Measurements from ENCODE around the gene DNAH6.

DNAH6 gene

DNA sequence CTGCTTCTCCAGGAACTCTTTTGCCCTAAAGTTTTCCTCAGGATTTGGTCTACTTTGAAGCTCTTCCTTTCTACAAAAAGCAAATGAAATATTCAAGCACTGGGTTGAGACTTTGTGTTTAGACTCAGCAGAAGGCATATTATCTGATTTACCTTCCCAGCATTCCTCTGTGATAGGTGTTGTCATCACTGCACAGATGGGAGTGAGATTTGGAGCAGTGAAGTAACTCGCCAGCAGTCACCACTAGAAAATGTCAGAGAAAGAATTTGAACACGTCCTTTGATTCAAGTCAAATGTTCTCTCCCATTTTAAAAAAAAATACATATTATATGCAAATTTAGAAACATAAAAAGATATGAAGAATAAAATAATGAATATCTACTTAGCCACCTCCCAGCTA, 112.2 kb downstream of the DNAH6 start:
- DNase-seq (ENCODE audit: low read depth in 2 of 2) = no peak

DNA sequence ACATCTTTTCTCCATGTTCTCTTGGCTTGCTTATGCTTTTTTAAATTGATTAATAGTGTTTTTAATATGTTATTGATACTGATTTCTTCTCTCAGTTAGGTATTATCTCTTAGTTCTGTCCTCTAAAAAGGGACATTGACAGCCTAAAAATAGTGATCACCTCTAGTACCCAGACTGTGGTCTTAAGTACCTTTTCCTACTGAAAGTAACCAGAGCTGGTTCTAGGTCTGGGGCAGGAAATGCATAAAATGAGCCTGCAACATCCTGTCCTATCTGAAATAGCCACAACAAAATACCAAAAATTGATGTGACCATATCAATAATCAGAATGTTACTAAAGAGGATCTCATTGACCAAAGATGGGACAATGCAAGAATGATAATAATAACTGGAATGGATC, 113.3 kb downstream of the DNAH6 start:
- DNase-seq (ENCODE audit: low read depth in 2 of 2) = no peak

- DNase-seq (ENCODE audit: low read depth in 2 of 2) = no peak
These were observed 114.7 kb downstream of the DNAH6 start for GRCh38 chr2:84631047-84631446.

GRCh38 chr2:84631985-84632384, 115.7 kb downstream of the DNAH6 start:
- DNase-seq (ENCODE audit: low read depth in 2 of 2) = no peak

DNA sequence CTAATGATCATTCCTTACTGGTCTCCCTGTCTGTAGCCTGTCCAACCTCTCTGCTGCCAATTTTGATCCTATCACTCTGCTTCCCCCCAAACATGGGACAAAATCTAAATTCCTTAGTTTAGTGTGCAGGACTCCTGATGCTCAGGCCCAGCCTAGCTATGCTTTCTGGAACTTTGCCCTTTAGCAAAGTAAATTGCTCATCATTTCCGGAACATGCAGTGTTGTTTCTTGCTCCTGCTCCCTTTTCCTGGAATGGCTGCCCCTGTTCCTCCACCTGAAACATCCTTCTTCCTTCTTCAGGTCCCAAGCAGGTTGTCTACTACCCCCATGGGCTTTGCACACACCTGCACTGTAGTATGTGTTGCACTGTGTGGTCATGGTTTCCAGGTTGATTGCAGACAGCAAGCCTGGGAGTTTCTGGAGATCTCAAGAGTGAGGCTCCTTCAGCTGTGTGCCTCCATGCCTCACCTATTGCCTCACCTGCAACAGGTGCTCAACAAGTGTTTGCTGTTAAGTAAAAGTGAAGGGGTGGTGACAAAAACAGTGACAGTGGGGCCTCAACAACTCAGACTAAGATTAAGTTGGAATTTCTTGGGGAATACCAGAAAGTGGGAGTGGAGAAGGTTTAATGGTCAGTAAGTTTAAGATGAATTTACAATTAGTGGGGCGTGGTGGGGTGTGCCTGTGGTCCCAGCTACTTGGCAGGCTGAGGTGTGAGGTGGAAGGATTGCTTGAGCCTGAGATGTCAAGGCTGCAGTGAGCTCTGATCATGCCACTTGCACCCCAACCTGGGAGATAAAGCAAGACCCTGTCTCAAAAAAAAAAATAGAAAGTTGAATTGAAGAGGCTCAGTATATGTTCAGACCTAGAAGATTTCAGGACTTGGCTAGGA, 120.0 kb downstream of the DNAH6 start:
- DNase-seq (ENCODE audit: low read depth in 2 of 2) = no peak

DNA sequence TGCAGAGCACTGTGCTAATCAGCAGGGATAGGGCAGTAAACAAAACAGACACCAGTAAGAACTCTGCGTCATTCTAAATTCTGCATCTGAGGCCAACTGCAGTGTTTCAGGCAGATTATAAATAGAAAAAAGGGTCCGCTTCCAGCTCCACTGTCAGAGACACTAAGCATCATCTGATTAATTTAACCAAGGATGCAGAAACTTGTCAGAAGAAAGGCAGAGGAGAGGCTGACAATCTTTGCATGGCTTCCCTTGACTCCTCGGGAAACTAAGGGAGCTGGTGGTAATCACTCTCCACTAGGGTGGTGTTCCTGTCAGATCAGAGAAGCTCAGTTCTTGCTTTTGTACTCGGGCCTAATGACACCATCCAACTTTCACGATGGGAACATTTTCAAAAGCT, 123.5 kb downstream of the DNAH6 start:
- no peak for DNase-seq (ENCODE audit: low read depth in 2 of 2)

DNA sequence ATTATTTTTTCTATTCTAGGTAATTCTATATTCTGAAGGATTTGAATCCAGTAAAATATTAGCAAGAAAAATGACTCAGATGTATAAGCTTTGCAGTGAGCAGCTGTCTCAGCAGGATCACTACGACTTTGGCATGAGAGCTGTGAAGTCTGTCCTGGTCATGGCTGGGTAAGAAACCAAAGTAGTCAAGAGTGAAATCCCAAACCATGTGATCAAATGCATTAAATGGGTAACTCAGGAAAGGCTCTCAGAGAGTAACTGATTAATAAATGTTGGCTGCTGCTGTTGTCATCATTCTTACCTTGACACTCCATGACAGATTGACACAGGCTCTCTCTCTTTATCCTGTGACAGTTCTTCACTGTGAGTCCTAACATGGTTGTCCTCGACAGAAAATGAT, 124.1 kb downstream of the DNAH6 start:
- DNase-seq (ENCODE audit: low read depth in 2 of 2) = no peak

DNA sequence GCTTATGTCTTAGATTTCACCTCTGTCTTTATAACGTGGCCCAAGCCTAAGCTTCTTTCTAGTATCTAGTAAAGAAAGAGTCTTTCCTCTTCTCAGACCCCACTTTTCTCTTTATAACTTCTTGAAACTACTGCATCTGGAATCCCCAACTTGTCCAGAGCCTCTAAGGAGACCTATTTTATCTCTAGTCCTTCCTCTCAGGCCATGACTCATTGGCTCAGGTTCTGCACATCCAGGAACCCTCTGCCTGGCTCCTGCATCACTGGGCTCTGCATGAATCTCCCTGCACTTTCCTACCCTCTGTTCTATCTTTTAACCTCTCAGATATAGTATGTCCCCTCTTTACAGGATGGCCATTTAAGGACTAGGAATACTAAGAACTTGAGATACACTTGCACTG, 124.7 kb downstream of the DNAH6 start:
- no peak for DNase-seq (ENCODE audit: low read depth in 2 of 2)

- no peak for DNase-seq (ENCODE audit: low read depth in 2 of 2)
These were observed 127.7 kb downstream of the DNAH6 start for GRCh38 chr2:84643991-84644390.

DNA sequence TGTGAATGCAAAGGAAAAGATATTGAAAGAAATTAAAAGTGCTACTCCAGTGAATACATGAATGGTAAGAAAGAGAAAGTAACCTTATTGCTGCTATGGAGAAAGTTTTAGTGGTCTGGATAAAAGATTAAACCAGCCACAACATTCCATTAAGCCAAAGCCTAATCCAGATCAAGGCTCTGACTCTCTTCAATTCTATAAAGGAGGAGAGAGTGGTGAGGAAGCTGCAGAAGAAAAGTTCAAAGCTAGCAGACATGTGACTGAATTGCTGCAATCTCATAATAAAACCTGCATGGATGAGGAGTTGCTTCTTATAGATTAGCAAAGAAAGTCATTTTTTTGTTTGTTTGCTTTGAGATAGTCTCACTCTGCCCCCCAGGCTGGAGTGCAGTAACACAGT, 130.2 kb downstream of the DNAH6 start:
- no peak for DNase-seq (ENCODE audit: low read depth in 2 of 2)

- no peak for DNase-seq (ENCODE audit: low read depth in 2 of 2)
These were observed 131.0 kb downstream of the DNAH6 start for GRCh38 chr2:84647267-84647666.

GRCh38 chr2:84649058-84649457, 132.8 kb downstream of the DNAH6 start:
- DNase-seq (ENCODE audit: low read depth in 2 of 2) = no peak

DNA sequence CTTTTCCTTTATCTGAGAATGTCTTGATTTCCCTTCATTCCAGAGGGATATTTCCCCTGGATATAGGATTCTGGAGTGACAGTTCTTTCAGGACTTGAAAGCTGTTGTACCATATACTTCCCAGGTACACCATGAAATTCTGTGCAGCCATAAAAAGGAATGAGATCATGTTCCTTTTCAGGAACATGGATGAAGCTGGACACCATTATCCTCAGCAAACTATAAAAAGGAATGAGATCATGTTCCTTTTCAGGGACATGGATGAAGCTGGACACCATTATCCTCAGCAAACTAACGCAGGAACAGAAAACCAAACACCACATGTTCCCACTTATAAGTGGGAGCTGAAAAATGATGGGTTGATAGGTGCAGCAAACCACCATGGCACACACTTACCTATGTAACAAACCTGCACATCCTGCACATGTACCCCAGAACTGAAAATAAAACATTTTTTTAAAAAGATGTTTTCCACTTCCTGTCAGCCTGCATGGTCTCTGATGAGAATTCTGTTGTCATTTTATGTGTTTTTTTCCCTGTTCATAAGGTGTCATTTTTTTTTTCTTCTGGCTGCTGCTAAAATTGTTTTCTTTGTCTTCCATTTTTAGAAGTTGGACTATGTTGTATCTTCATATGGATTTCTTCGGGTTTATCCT, 133.3 kb downstream of the DNAH6 start:
- no peak for DNase-seq (ENCODE audit: low read depth in 2 of 2)

- DNase-seq (ENCODE audit: low read depth in 2 of 2) = no peak
These were observed 136.1 kb downstream of the DNAH6 start for GRCh38 chr2:84652431-84652830.

GRCh38 chr2:84653302-84653701, 137.0 kb downstream of the DNAH6 start:
- DNase-seq (ENCODE audit: low read depth in 2 of 2) = no peak

DNA sequence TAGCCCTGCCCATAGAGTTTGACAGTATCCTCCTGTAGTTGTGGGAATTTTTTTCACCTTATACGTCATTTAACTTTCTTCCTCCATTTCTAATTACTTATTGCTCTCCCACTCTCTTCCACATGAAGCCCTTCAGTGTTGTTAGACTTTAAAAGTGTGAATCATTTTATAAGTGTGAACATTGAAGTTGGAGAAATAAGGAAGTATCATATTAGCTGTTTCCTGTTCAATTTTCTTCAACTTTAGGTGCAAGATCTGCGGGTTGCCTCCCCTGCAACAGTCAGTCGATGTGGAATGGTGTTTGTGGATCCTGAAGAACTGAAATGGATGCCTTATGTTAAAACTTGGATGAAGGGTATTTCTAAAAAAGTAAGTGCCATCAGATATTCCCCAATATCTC, 138.1 kb downstream of the DNAH6 start:
- DNase-seq (ENCODE audit: low read depth in 2 of 2) = no peak

GRCh38 chr2:84669122-84669521, 152.8 kb downstream of the DNAH6 start:
- DNase-seq (ENCODE audit: low read depth in 2 of 2) = no peak

- no peak for DNase-seq (ENCODE audit: low read depth in 2 of 2)
These were observed 157.8 kb downstream of the DNAH6 start for GRCh38 chr2:84674099-84674498.

DNA sequence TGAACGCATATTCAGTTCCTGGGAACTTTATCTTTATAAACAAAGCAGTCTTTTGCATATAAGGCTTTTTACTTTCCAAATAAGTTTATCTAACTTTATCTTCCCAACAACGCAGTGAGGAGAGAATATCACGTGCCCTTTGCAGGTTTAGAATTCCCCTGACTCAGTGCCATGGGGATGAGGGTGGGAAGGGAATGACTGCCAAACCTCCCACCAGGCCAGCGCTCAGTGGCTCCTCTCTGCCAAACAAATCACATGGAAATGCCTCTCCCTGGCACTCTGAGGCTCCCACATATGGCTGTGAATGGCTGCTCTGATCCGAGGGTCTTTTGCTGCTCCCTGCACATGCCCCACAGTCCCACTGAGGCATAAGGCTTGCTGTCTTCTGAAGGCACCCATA, 158.3 kb downstream of the DNAH6 start:
- DNase-seq (ENCODE audit: low read depth in 2 of 2) = no peak

DNA sequence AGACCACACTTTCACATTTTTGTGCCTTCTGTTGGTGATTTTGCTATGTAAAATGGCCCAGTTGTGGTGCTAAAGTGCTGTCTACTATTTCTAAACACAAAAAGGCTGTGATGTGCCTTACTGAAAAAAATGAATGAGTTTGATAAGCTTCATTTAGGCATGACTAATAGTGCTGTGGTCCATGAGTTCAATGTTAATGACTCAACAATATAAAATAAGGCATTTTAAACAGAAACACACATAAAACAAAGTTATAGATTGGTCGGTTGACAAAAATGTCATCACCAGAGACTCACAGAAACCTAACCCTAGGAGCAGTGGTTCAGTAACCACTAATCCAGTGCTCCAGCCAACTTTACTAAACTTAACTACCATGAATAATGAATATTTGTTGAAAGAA, 160.0 kb downstream of the DNAH6 start:
- DNase-seq (ENCODE audit: low read depth in 2 of 2) = no peak

GRCh38 chr2:84678214-84678613, 161.9 kb downstream of the DNAH6 start:
- DNase-seq (ENCODE audit: low read depth in 2 of 2) = no peak

- DNase-seq (ENCODE audit: low read depth in 2 of 2) = no peak
These were observed 170.6 kb downstream of the DNAH6 start for GRCh38 chr2:84686783-84687476.

Measured in stimulated activated CD8-positive, alpha-beta memory T cell treated with anti-CD3 and anti-CD28 coated beads, Interleukin-2, amount 100 ng/mL, for 48 hours (primary cell).